ENCODE data around the gene MAP3K21.

The MAP3K21 gene

DNA sequence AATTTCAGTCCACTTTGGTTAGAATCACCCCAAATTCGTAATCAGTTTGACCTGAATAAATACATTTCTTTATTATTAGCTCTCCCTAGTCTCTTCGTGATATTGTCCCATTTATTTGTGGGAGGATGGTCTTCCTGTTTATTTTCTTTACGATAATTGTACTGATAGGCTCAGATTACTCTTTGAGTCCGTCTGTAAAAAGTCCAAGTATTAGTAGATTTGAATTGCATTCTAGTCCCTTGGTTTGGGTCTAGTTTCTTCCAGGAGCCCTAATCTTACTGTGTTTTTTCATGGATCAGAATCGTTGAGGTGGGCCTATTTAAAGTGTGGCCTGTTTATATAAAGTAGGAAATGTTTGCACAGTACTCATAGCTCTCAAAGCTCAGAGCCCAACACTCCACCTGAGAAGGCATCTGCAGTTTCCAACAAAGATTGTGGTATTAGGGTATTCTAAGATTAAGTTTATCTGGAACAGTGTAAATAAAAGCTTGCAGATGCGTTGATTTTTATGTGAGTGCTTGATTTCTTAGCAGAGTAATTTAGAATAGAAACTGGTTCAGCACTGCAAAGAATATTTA is 33.1 kb downstream of the MAP3K21 start:
- DNase-seq: no peak

DNA sequence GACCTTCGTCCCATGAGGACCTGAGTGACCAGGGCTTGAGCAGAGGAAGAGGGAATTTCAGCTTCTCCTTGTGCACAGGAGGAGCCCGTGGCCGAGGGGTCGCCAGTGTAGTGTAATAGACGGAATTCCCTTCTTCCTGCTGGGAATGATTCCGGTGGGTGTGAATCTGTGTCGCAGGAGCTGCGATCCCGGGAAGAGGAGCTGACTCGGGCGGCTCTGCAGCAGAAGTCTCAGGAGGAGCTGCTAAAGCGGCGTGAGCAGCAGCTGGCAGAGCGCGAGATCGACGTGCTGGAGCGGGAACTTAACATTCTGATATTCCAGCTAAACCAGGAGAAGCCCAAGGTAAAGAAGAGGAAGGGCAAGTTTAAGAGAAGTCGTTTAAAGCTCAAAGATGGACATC is 34.4 kb downstream of the MAP3K21 start:
- DNase-seq: no peak

DNA sequence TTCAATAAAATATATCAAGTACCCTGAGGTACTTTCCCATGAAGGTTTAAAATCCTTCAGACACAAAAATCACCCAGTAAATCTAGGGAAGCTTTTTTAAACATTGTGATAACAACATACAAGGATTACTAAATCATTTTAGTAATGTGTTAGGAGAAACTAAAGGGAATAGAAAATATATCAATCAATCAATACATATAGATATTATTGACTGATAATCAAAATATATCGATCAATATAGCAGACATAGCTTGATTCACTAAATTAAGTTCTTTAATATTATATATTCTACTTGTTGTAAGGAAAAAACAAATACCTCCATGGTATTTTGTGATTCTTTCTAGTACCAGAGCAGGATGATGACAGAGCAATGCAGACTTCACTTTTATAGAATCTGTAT is 35.2 kb downstream of the MAP3K21 start:
- no peak for DNase-seq

DNA sequence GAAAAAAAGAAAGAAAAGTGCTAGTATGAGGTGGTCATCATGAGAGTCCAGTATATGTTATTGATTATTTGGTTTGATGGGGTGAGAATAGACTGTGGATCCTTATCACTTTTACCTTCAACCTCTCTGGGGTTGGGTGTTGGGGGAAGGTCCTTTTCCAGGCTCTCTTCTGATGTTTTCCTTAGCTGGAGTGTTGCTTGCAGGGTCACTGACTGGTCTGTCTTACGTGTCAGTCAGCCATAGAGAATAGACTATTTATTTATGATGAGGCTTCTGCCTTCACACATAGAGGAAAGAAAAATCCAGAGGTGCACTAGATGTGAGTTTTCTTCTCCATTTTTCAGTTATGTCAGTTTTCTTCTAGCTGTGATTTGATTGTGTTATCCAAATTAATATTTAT is 36.5 kb downstream of the MAP3K21 start:
- no peak for DNase-seq

DNA sequence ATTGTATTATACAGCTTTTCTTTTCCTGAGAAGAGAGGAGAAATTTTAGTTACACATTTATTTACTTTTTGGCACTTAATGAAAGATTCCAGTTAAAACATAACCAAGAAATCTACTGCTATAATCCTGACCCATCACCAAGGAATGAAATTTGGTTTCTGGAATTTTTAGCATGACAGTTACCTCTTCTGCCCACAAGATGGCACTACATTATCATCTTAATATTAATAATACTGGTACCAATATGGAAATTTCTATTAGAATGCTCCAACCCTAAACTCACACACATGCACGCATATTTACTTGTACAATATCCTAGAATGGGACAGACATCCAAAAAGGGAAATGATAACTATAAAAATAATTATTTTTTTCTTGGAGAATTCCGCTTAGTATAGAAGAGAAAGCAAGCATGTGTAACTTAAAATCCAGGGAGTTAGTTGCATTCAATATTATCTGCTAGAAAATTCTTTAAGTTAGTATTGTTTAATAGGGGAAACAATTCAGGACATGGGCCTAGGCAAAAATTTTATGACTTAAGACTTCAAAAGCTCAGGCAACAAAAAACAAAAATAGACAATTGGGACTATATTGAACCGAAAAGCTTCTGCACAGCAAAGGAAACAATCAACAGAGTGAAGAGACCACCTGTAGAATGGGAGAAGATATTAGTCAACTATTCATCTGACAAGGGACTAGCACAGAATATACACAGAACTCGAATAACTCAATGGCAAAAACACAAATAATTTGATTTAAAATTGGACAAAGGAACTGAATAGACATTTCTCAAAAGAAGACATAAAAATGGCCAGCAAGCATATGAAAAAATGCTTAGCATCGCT is 37.4 kb downstream of the MAP3K21 start:
- no peak for DNase-seq

DNA sequence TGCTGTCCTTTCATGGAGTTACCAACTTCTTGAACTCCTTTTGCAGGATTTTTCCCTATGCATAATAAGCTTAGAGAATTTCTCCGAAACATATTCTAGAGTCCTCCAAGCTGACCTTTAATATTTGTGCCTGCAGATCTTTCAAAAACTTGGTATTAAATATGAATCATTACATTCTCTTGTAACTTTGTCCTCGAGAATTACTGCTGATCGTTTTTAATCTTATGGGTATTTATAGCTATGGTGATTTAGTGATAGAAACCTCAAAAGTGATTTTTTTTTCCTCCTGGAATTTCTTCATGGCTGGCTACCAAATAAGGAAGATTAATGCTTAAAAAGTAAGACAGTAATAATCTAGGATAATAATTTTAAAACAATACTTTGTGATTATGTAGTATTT is 39.1 kb downstream of the MAP3K21 start:
- DNase-seq: no peak

DNA sequence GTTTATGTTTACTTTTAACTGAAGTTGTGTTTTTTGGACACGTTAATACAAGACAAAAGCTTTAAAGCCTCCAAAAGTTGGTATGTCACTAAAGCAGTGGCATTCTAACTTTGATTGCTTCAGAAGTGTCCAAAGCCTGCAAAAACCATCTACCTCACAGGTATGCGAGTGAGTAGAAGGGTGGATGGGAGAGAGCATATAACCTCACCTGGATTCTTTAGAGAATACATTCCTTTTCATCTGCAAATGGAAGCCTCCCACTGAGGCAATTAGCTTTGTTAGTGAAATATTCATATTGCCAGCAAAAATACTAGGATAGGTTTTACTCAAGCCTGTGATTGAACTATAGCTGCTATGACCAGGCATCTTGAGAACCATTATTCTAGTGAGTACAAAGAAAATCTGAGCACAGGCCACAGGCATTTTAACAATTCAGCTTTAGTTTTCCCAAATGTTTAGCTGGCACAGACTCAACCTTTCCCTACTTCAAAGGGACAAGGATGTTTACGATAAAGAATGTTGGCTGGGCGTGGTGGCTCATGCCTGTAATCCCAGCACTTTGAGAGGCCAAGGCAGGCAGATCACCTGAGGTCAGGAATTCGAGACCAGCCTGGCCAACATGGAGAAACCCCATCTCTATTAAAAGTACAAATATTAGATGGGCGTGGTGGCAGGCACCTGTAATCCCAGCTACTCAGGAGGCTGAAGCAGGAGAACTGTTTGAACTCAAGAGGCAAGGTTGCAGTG is 39.7 kb downstream of the MAP3K21 start:
- no peak for DNase-seq

DNA sequence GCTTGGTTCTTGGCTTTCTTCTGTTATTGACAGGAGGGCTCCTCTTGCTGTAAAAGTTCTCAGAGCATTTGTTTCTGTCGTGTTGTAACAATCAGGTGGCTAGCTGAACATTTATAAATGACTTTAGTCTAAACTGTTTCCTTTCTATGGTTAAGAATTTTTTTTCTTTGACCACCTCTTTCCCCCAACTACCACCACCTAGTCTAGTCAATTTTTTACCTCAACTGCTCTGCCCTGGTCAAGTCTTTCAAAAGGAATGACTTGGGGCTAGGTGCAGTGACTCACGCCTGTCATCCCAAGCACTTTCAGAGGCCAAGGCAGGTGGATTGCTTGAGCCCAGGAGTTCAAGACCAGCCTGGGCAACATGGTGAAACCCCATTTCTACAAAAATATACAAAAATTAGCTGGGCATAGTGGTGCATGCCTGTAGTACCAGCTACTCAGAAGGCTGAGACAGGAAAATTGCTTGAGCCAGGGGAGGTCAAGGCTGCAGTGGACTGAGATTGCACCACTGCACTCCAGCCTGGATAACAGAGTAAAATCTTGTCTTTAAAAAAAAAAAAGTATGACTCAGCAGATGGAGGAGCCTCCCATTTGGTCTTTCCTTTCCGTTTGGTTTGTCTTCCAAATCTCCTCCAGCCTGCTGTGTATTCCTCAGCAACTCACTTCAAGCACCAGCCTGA is 40.7 kb downstream of the MAP3K21 start:
- DNase-seq: no peak

DNA sequence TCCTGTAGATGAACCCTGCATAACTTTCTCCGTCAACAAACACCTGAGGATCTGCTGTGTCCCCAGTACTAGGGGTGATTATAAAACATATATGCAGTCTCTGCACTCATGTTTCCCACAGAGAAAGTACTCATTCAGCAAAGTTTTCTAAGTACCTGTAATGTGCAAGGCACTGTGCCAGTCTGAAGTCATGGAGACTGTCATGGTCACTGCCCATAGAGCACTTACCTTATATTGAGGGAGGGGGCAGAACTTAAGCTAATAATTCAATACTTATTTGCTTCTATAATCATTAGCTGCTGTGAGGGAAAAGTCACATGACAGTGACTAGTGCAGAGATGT is 41.2 kb downstream of the MAP3K21 start:
- no peak for DNase-seq

DNA sequence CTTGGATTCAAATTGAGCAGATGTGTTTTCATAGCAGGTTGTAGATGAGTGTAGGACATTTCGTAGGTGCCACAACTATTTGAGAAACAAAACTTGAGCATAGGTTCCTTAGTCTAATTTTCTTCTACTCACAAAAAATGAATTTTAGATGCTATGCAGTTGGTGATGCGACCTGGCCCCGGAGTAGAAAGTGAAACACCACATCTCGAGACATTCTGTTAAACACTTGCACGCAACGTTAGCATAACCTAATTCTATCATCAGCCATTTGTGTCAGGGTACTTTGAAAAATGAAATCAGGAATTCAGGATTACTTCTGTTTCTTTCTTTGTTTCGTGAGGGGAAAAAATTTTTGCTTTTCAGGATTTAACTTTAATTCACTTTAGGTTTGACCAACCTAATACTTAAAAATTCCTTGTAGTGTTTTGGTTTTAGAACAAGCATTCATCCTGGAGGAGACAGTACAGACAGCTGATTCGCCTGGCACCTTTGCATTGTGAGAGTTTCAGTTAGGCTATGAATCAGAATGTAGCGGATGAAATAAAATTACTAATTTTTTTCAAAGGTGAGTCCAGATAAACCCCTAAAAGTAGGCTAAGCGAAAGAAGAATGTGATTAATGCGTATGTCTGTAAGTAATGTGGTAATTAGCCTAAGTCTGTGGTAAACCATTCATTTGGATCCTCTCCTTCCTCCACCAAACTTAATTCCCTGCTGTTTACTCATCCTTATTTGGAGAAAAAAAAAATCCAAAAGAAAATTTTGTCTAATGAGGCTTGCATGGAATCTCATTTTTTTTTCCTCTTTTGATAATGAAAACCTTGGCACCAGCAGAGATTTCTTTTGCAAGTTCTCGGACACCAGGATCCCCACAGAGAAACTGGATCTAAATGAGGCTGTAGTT is 44.9 kb downstream of the MAP3K21 start:
- no peak for DNase-seq

DNA sequence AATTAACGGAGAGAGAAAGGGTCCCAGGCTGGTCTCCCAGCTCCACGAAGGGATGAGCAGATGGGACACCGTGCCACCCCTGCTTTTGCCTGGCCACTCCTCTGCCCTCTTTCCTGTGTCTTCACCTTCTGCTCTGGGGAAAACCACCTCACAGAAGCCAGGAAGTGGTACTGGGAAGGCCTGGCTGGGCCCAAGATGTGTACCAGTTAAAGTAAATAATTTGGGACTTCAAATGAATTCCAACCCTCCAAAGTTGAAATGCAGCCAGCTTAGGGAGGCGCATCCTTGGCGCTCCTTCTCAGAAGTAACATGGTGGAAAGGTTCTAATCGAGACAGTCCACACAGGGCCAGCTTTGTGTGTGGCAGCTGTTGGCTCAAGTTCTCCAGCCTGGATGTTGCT is 45.7 kb downstream of the MAP3K21 start:
- DNase-seq: no peak

DNA sequence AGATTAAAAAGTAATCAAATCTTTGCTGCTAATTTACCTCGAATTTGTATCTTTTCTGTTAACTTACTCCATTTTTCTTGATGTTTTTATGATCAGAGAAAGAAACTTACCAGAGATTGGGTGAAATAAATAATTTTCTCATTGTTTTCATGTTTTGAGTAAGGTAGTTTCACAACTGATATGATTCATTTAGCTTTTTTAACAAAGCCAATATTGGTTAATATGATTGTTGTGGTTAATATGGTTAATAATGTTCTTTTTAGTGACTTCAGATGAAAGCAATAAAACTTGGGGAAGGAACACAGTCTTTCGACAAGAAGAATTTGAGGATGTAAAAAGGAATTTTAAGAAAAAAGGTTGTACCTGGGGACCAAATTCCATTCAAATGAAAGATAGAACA is 48.1 kb downstream of the MAP3K21 start:
- no peak for DNase-seq

DNA sequence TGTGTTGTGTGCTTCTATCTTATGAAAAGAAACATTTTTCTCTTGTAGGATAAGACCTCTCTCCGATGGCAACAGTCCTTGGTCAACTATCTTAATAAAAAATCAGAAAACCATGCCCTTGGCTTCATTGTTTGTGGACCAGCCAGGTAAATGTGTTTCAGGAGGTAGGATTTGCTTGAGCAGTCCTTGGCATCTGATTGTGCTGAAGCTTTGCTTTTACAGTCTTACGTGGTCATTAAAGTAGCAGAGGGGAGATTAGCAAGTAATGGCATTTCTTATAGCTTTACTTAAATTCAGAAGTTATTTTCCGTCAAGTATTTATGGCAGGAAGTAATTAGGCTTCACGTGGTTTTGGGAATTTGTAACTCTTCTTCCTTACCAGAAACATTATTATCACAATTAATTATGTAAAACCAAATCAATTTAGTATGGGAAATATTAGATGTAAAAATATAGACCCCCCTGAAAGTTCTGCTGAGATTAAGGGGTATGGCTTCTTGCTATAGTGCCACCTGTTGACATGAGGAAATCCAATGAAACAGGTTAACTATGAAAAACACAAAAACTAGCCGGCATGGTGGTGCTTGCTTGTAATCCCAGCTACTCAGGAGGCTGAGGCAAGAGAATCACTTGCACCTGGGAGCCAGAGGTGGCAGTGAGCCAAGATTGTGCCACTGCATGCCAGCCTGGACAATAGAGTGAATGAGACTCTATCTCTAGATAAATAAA is 49.0 kb downstream of the MAP3K21 start:
- no peak for DNase-seq

DNA sequence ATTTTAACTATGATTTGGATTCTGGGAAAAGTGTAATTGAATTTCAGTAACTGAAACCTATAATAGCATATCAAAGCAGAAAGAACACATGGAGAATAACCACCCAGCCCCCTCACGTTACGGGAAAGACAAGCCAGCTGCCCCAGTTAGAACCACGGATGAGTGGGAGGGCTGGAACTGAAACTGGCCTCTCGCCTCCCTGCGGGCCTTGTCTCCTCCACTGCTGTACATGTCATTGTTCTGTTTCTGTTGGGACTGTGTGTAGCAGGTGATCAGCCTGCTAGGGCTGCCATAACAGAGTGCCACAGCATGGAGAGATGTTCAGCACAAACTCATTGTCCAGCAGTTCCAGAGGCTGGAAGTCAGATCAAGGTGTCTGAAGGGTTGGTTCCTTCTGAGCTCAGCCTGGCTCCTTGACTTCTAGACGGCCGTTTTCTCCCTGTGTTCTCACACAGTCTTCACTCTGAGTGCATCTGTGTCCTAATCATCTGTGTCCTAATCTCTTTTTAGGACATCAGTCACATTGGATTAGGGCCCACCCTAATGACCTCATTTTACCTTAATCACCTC is 52.4 kb downstream of the MAP3K21 start:
- DNase-seq: no peak

DNA sequence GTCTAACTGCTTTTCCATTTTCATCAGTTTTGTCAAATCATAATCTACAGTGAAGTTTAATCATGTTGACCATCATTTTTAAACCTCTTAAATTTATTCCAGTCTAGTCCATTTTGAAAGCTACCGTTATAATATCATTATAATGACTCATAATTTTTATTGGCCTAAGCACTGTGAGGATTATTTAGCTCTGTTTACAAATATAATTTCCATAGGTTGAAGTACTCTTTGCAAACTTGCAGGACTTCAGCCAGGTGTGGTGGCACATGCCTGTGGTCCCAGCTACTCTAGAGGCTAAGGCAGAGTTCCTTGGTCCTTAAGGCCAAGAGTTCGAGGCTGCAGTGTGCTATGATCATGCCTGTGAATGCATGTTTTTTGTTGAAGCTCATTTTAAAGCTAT is 54.3 kb downstream of the MAP3K21 start:
- no peak for DNase-seq

DNA sequence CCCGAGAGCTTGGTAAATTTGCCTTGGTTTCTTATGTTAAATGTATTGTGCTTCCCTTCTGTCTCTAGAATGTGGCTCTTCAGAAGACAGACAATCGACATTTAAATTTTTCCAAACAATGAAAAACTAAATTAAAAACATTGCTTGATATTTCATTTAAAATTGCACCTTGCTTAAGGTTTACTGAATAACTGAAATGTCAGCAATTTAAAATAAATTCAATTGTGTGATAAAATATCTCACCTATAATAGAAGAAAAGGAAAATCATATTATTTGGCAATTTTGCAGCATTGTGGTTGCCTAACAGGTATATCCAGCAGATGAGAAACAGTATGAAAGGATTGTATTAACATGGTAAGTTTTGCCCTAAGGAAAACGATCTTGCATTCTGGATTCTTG is 56.5 kb downstream of the MAP3K21 start:
- no peak for DNase-seq

DNA sequence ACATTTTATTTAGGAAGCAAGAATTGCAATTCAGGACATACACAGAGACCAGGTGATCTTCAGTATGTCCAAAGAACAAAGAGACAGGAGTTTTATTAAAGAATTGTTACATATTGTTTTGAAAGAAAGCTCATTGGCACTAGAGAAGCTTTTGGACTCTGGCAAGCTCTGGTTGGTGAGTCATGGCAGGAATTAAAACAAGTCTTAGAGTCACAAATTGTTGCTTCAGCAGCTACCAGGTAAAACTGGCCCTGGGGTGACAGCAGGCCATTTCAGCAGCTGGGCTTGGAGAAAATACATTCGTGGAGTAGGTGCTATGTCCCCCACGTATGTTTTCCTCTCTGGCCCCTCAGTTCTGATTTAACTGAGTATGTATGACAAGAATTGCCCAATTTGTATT is 58.8 kb downstream of the MAP3K21 start:
- DNase-seq: no peak

DNA sequence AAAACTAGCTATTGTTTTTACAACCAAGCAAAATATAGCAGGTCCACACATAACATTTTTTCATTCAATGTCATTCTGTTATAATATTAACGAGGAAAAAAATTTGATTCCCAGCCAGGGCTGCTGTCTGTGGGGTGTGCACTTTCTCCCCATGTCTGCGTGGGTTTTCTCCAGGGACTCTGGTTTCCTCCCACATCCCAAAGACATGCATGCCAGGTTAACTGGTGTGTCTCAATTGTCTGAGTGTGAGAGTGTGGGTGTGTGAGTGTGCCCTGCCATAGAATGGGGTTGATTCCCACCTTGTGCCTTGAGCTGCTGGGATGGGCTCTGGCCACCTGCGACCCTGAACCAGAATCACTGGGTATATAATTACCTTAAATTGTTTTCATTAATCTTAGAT is 60.1 kb downstream of the MAP3K21 start:
- DNase-seq: no peak

DNA sequence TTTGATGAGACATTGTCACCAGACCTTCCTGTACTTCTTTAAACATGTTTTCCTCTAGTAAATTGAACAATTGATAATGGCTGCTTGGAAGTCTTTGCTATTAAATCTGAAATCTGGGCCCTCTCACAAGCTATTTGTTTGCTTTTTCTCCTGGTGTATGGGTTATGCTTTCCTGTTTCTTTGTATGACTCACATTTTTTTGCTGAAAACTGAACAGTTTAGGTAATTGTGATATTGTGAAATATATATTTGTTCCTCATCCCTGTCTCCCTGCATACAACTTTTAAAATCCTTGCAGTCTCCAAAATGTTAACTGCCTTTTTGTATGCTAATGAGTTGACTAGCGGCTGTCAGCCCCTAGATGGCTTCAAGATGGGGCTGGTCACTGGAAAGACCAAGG is 61.6 kb downstream of the MAP3K21 start:
- DNase-seq: no peak

DNA sequence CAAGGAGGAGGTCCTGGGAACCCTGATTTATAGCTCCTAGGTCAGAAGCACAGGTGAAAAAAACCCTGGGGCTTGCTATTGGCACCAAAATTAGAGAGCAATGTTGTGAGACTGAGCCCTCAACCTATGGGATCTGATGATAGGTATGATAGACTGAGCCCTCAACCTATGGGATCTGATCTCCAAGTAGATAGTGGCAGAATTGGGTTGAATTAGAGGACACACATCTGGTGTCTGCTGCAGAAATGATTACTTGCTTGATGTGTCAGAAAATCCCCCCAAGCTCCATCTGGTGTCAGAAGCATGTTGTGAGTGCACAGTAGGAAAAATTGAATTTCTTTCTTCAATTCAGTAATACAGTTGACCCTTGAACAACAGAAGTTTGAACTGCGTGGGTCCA is 62.4 kb downstream of the MAP3K21 start:
- no peak for DNase-seq

Data from SW 1271 (cell line).